ENCODE data around the gene SF1.

Gene SF1

GRCh38 chr11:64770120-64770519 is 8.2 kb downstream of the SF1 start:
- TF ChIP-seq EZH2phosphoT487 (IDR thresholded peaks at IDR 0.05; ENCODE audit: low read length) = no peak
- TF ChIP-seq, protein P1, sequence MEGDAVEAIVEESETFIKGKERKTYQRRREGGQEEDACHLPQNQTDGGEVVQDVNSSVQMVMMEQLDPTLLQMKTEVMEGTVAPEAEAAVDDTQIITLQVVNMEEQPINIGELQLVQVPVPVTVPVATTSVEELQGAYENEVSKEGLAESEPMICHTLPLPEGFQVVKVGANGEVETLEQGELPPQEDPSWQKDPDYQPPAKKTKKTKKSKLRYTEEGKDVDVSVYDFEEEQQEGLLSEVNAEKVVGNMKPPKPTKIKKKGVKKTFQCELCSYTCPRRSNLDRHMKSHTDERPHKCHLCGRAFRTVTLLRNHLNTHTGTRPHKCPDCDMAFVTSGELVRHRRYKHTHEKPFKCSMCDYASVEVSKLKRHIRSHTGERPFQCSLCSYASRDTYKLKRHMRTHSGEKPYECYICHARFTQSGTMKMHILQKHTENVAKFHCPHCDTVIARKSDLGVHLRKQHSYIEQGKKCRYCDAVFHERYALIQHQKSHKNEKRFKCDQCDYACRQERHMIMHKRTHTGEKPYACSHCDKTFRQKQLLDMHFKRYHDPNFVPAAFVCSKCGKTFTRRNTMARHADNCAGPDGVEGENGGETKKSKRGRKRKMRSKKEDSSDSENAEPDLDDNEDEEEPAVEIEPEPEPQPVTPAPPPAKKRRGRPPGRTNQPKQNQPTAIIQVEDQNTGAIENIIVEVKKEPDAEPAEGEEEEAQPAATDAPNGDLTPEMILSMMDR (IDR thresholded peaks at IDR 0.05; ENCODE audit: low read length) = no peak
- TF ChIP-seq EZH2 (optimal IDR thresholded peaks at IDR 0.05; ENCODE audit: low read depth, low read length) = no peak
- Histone ChIP-seq H3K4me2 (ENCODE audit: low read depth, low read length) (no peak overlapping the region), H3K9ac (ENCODE audit: low read length) (no peak overlapping the region), H4K20me1 (ENCODE audit: insufficient read depth, low read length) (peaks cover 45% of the 10 kb centered on the region), H3K27me3 (replicated peaks; ENCODE audit: insufficient read depth, low read length) (no peaks in the 10 kb centered on the region), H3K79me2 (ENCODE audit: low read length) (peaks cover 84% of the 10 kb centered on the region), H2AFZ (ENCODE audit: low read length) (no peak overlapping the region), H3K9me2 (replicated peaks; ENCODE audit: insufficient read depth, low read length) (no peaks in the 10 kb centered on the region), H3K4me3 (ENCODE audit: low read length) (no peak overlapping the region), H3K4me1 (ENCODE audit: low read length) (peaks cover 21% of the 10 kb centered on the region), H3K27ac (ENCODE audit: low read length) (no peak overlapping the region), H3K36me3 (replicated peaks; ENCODE audit: insufficient read depth, low read length) (peaks cover 63% of the 10 kb centered on the region), H3F3A (ENCODE audit: insufficient read depth, low read length) (peaks cover 25% of the 10 kb centered on the region), H3K9me3 (replicated peaks; ENCODE audit: insufficient read depth, low read length) (no peaks in the 10 kb centered on the region)
- DNase-seq = no peak

- DNase-seq = no peak
- no peak overlapping the region for H2AFZ ChIP-seq (ENCODE audit: low read length)
- no peaks in the 10 kb centered on the region for H3K27me3 ChIP-seq (replicated peaks; ENCODE audit: insufficient read depth, low read length)
- no peaks in the 10 kb centered on the region for H3K9me3 ChIP-seq (replicated peaks; ENCODE audit: insufficient read depth, low read length)
- H3K27ac ChIP-seq (ENCODE audit: low read length) = no peak overlapping the region
- H3F3A ChIP-seq (ENCODE audit: insufficient read depth, low read length) = peaks cover 26% of the 10 kb centered on the region
- H3K4me2 ChIP-seq (ENCODE audit: low read depth, low read length) = no peak overlapping the region
- H3K79me2 ChIP-seq (ENCODE audit: low read length) = peaks cover 76% of the 10 kb centered on the region
- TF ChIP-seq EZH2phosphoT487 (IDR thresholded peaks at IDR 0.05; ENCODE audit: low read length) (no peak), EZH2 (optimal IDR thresholded peaks at IDR 0.05; ENCODE audit: low read depth, low read length) (no peak)
- TF ChIP-seq, protein P1 (IDR thresholded peaks at IDR 0.05; ENCODE audit: low read length) = no peak
- peaks cover 40% of the 10 kb centered on the region for H4K20me1 ChIP-seq (ENCODE audit: insufficient read depth, low read length)
- H3K4me3 ChIP-seq (ENCODE audit: low read length) = no peak overlapping the region
- peaks cover 18% of the 10 kb centered on the region for H3K4me1 ChIP-seq (ENCODE audit: low read length)
- H3K9ac ChIP-seq (ENCODE audit: low read length) = no peak overlapping the region
- H3K36me3 ChIP-seq (replicated peaks; ENCODE audit: insufficient read depth, low read length) = peaks cover 62% of the 10 kb centered on the region
- no peaks in the 10 kb centered on the region for H3K9me2 ChIP-seq (replicated peaks; ENCODE audit: insufficient read depth, low read length)
Observed at GRCh38 chr11:64769283-64769682, 9.1 kb downstream of the SF1 start.

DNA sequence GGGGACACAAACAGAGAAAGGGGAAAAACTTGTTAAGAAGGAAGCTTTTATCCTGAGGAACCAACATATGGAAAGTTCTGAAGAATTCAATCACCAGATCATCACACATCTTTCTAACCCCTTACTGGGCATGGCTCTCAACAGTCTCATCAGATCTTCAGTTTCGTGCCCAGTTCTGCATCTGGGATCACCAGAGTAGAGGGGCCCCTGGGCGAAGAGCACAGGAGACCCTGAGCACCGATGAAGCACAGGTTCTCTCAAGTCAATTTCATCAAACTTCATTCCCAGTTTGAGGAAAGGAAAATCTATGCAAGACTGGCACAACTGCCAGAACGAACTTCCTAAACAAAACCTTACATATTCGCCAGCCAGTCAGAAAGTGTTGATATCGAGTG is 10.0 kb downstream of the SF1 start:
- no peak overlapping the region for H3K4me3 ChIP-seq (ENCODE audit: low read length)
- H3K9me3 ChIP-seq (replicated peaks; ENCODE audit: insufficient read depth, low read length) = no peaks in the 10 kb centered on the region
- H3K27me3 ChIP-seq (replicated peaks; ENCODE audit: insufficient read depth, low read length) = no peaks in the 10 kb centered on the region
- no peak overlapping the region for H2AFZ ChIP-seq (ENCODE audit: low read length)
- peaks cover 8% of the 10 kb centered on the region for H3K4me1 ChIP-seq (ENCODE audit: low read length)
- TF ChIP-seq EZH2 (optimal IDR thresholded peaks at IDR 0.05; ENCODE audit: low read depth, low read length) (no peak), EZH2phosphoT487 (IDR thresholded peaks at IDR 0.05; ENCODE audit: low read length) (no peak)
- TF ChIP-seq, protein P1 (IDR thresholded peaks at IDR 0.05; ENCODE audit: low read length) = no peak
- DNase-seq = no peak
- no peak overlapping the region for H3K4me2 ChIP-seq (ENCODE audit: low read depth, low read length)
- peaks cover 59% of the 10 kb centered on the region for H3K36me3 ChIP-seq (replicated peaks; ENCODE audit: insufficient read depth, low read length)
- H3F3A ChIP-seq (ENCODE audit: insufficient read depth, low read length) = peaks cover 25% of the 10 kb centered on the region
- H3K79me2 ChIP-seq (ENCODE audit: low read length) = peaks cover 66% of the 10 kb centered on the region
- H4K20me1 ChIP-seq (ENCODE audit: insufficient read depth, low read length) = peaks cover 31% of the 10 kb centered on the region
- H3K27ac ChIP-seq (ENCODE audit: low read length) = no peak overlapping the region
- no peaks in the 10 kb centered on the region for H3K9me2 ChIP-seq (replicated peaks; ENCODE audit: insufficient read depth, low read length)
- no peak overlapping the region for H3K9ac ChIP-seq (ENCODE audit: low read length)

All from MM.1S (cell line).